ENCODE results near the gene USP9X. TPM values are rescaled to one million over a fixed set of nuclear protein-coding genes. Genes with fewer than 3 reads are reported as not detected.
"Not testable (repeated sequence)": the region's sequence is repeated elsewhere in the genome, so short reads cannot be mapped to it uniquely, and the experiment has no call there.

The USP9X gene
- total RNA-seq, 4 donors from 2014 or later, result 57.2 to 85.9 (median 65.2) TPM

DNA sequence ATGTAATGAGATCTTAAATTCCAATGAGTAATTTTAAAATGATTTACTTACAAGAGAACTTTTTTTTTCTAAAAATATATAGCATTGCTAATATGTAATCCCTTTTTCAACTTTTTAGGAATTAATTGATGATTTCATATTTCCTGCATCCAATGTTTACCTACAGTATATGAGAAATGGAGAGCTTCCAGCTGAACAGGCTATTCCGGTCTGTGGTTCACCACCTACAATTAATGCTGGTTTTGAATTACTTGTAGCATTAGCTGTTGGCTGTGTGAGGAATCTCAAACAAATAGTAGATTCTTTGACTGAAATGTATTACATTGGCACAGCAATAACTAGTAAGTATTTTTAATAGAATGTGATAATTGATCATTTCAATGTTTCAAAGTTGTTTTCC is 113.2 kb downstream of the USP9X start:
- no peaks in the 10 kb centered on the region for H3K9me3 ChIP-seq
- TF ChIP-seq, protein P1, sequence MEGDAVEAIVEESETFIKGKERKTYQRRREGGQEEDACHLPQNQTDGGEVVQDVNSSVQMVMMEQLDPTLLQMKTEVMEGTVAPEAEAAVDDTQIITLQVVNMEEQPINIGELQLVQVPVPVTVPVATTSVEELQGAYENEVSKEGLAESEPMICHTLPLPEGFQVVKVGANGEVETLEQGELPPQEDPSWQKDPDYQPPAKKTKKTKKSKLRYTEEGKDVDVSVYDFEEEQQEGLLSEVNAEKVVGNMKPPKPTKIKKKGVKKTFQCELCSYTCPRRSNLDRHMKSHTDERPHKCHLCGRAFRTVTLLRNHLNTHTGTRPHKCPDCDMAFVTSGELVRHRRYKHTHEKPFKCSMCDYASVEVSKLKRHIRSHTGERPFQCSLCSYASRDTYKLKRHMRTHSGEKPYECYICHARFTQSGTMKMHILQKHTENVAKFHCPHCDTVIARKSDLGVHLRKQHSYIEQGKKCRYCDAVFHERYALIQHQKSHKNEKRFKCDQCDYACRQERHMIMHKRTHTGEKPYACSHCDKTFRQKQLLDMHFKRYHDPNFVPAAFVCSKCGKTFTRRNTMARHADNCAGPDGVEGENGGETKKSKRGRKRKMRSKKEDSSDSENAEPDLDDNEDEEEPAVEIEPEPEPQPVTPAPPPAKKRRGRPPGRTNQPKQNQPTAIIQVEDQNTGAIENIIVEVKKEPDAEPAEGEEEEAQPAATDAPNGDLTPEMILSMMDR (IDR thresholded peaks at IDR 0.05), result no peak
- TF ChIP-seq EP300 (IDR thresholded peaks at IDR 0.05) (no peak), POLR2AphosphoS5 (IDR thresholded peaks at IDR 0.05) (no peak), POLR2A (IDR thresholded peaks at IDR 0.05) (no peak)
- no peak overlapping the region for H3K27ac ChIP-seq
- peaks cover 20% of the 10 kb centered on the region for H3K36me3 ChIP-seq
- H3K4me1 ChIP-seq, result no peaks in the 10 kb centered on the region
- DNase-seq (ENCODE audit: low spot score in 2 of 2), result no peak
- no peak overlapping the region for H3K4me3 ChIP-seq
- no peaks in the 10 kb centered on the region for H3K27me3 ChIP-seq
- 86% methylated on average over 1 of the region's 1 CpG for WGBS

- 95% methylated on average over 7 of the region's 7 CpGs for WGBS
- TF ChIP-seq, protein P1 (IDR thresholded peaks at IDR 0.05), result no peak
- TF ChIP-seq EP300 (IDR thresholded peaks at IDR 0.05), result no peak
- no peak for TF ChIP-seq POLR2AphosphoS5 (IDR thresholded peaks at IDR 0.05)
- H3K36me3 ChIP-seq, result peaks cover 15% of the 10 kb centered on the region
Measured at GRCh38 chrX:41200785-41201184, 115.5 kb downstream of the USP9X start.

GRCh38 chrX:41209853-41210252 is 124.6 kb downstream of the USP9X start:
- DNase-seq (ENCODE audit: low spot score in 2 of 2), result no peak
- Histone ChIP-seq H3K27ac (no peak overlapping the region), H3K27me3 (no peaks in the 10 kb centered on the region), H3K36me3 (peaks cover 34% of the 10 kb centered on the region), H3K4me3 (no peak overlapping the region), H3K4me1 (no peaks in the 10 kb centered on the region), H3K9me3 (no peaks in the 10 kb centered on the region)
- TF ChIP-seq, protein P1 (IDR thresholded peaks at IDR 0.05), result no peak
- no peak for TF ChIP-seq POLR2A (IDR thresholded peaks at IDR 0.05)
- no peak for TF ChIP-seq EP300 (IDR thresholded peaks at IDR 0.05)
- no peak for TF ChIP-seq POLR2AphosphoS5 (IDR thresholded peaks at IDR 0.05)
- WGBS, result 94% methylated on average over 1 of the region's 1 CpG

More at GRCh38 chrX:41200785-41201184, 115.5 kb downstream of the USP9X start:
- H3K4me1 ChIP-seq, result no peaks in the 10 kb centered on the region
- no peaks in the 10 kb centered on the region for H3K27me3 ChIP-seq
- H3K27ac ChIP-seq, result no peak overlapping the region
- no peaks in the 10 kb centered on the region for H3K9me3 ChIP-seq
- no peak overlapping the region for H3K4me3 ChIP-seq
- no peak for DNase-seq (ENCODE audit: low spot score in 2 of 2)

DNA sequence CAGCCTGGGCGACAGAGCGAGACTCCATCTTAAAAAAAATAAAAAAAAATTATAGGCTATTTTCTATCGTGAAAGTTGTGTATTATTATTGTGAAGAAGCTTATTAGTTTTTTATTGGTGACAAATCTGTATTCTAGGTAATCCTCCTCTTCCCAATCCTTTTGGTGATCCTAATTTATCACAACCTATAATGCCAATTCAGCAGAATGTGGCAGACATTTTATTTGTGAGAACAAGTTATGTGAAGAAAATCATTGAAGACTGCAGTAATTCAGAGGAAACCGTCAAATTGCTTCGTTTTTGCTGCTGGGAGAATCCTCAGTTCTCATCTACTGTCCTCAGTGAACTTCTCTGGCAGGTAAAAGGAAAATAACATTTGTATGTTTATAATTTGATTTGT is 139.4 kb downstream of the USP9X start:
- no peak overlapping the region for H3K27ac ChIP-seq
- no peaks in the 10 kb centered on the region for H3K9me3 ChIP-seq
- DNase-seq (ENCODE audit: low spot score in 2 of 2), result no peak
- no peak overlapping the region for H3K4me3 ChIP-seq
- H3K27me3 ChIP-seq, result no peaks in the 10 kb centered on the region
- H3K4me1 ChIP-seq, result no peaks in the 10 kb centered on the region
- 96% methylated on average over 5 of the region's 5 CpGs for WGBS
- no peak for TF ChIP-seq EP300 (IDR thresholded peaks at IDR 0.05)
- TF ChIP-seq POLR2A (IDR thresholded peaks at IDR 0.05), result no peak
- TF ChIP-seq, protein P1 (IDR thresholded peaks at IDR 0.05), result no peak
- no peak for TF ChIP-seq POLR2AphosphoS5 (IDR thresholded peaks at IDR 0.05)
- peaks cover 42% of the 10 kb centered on the region for H3K36me3 ChIP-seq

DNA sequence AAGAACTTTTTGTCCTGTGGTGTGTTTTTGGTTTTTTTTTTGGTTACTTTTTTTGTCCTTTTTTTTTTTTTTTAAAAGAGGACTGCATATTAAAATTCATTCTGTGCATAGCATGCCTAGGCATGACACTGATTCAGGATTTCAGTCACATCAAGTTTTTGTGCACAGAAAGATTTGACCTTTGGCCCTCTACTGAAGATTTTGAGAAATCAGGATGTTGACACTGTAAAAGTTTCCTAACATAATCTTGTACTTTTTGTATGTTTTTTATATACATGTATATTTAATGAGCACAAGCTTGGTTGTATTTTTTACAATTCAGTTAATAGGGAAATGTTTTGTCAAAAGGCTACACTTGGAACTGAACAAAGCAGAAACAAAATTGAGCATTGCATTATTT is 148.7 kb downstream of the USP9X start:
- TF ChIP-seq POLR2AphosphoS5 (IDR thresholded peaks at IDR 0.05) (no peak), EP300 (IDR thresholded peaks at IDR 0.05) (no peak), POLR2A (IDR thresholded peaks at IDR 0.05) (no peak)
- TF ChIP-seq, protein P1 (IDR thresholded peaks at IDR 0.05), result no peak
- DNase-seq (ENCODE audit: low spot score in 2 of 2), result no peak
- peaks cover 3% of the 10 kb centered on the region for H3K4me1 ChIP-seq
- H3K9me3 ChIP-seq, result no peaks in the 10 kb centered on the region
- peaks cover 16% of the 10 kb centered on the region for H3K36me3 ChIP-seq
- no peak overlapping the region for H3K27ac ChIP-seq
- H3K4me3 ChIP-seq, result no peak overlapping the region
- no peaks in the 10 kb centered on the region for H3K27me3 ChIP-seq

- 93% methylated on average over 13 of the region's 13 CpGs for WGBS
- not testable (repeated sequence) for H3K4me3 ChIP-seq; H3K27ac ChIP-seq; DNase-seq (ENCODE audit: low spot score in 2 of 2); H3K9me3 ChIP-seq; H3K4me1 ChIP-seq; H3K27me3 ChIP-seq
- peaks cover 15% of the 10 kb centered on the region for H3K36me3 ChIP-seq
Measured at GRCh38 chrX:41234471-41234870, 149.2 kb downstream of the USP9X start.

All from suprapubic skin (tissue), 4 donors.